ENCODE measurements around the gene MARK4.

- TF ChIP-seq, protein P1, sequence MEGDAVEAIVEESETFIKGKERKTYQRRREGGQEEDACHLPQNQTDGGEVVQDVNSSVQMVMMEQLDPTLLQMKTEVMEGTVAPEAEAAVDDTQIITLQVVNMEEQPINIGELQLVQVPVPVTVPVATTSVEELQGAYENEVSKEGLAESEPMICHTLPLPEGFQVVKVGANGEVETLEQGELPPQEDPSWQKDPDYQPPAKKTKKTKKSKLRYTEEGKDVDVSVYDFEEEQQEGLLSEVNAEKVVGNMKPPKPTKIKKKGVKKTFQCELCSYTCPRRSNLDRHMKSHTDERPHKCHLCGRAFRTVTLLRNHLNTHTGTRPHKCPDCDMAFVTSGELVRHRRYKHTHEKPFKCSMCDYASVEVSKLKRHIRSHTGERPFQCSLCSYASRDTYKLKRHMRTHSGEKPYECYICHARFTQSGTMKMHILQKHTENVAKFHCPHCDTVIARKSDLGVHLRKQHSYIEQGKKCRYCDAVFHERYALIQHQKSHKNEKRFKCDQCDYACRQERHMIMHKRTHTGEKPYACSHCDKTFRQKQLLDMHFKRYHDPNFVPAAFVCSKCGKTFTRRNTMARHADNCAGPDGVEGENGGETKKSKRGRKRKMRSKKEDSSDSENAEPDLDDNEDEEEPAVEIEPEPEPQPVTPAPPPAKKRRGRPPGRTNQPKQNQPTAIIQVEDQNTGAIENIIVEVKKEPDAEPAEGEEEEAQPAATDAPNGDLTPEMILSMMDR (IDR thresholded peaks at IDR 0.05 in 4 of 5, conservative IDR thresholded peaks at IDR 0.05 in 1 of 5): no peak
- no peak for TF ChIP-seq POLR2A (IDR thresholded peaks at IDR 0.05)
Observed at GRCh38 chr19:45262570-45262969, 11.5 kb downstream of the MARK4 start.
